ENCODE data around the gene KIAA1328. TPM values are rescaled to one million over a fixed set of nuclear protein-coding genes. Genes with fewer than 3 reads are reported as not detected.

The KIAA1328 gene
- total RNA-seq, 1 experiment from 2014 or later: 9.1 TPM

DNA sequence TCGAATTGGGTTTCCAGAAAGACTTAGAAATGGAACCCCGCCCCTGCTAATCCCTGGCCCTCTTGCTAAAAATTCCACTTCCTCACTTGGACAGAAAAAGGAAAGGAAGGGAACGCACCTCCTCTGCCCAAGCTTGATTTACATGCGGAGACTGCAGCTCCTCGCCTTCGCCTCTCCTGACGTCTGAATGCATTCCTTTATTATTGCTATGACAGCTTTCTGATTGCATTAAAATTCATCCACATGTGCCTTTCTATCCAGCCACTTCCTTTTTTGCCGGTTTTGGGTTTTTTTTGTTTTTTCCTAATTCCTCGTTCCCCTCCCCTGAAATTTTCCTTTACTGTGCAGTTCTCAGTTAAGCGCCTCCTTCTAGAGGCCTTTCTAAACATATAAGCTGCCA is 448.9 kb downstream of the KIAA1328 start:
- DNase-seq (ENCODE audit: low spot score): no peak

Other genes with a start within 250 kb of the KIAA1328 start
- 285 and 288 TPM in 2 replicates for gene TPGS2, start 125 bp upstream of the KIAA1328 start, total RNA-seq (2014; rRNA removed; shearing (Covaris generic))

All from A172 (cell line).